Prostate gland (tissue), 2 donors: ENCODE measurements around the gene ANKS6. TPM values are rescaled to one million over a fixed set of nuclear protein-coding genes. Genes with fewer than 3 reads are reported as not detected.

ENCODE experiments used
- DNase-seq: peaks from one replicate; pipeline ENCODE4 v3.0.0-alpha.2; 2019; ENCODE audit warnings: low spot score
- H3K27ac ChIP-seq, 2 donors: fragments of 200-600 bp; sonication (generic); 2 replicates each; pipeline ENCODE4 v1.5.1; 2017 to 2019
- H3K27me3 ChIP-seq: fragments of 200-600 bp; sonication (generic); replicated peaks from 2 replicates; pipeline ENCODE4 v1.5.1; 2019; ENCODE audit not compliant: insufficient read depth
- H3K36me3 ChIP-seq, 2 donors: fragments of 200-600 bp; sonication (generic); 1 replicate in 1 of 2; 2 replicates in 1 of 2; pipeline versions ENCODE4 v1.5.1 to v1.8.1; 2017 to 2019
- H3K4me1 ChIP-seq: fragments of 200-600 bp; sonication (generic); replicated peaks from 2 replicates; pipeline ENCODE4 v1.5.1; 2019
- H3K4me3 ChIP-seq, 2 donors: fragments of 200-600 bp; sonication (generic); 2 replicates each; pipeline ENCODE4 v1.5.1; 2017 to 2019
- H3K9me3 ChIP-seq: fragments of 200-600 bp; sonication (generic); 2 replicates; pipeline ENCODE4 v1.5.1; 2017
- POLR2A ChIP-seq: fragments of 450-650 bp; IDR thresholded peaks from one replicate; pipeline ENCODE4 v1.6.1; 2016; ENCODE audit warnings: antibody characterized with exemption, mild to moderate bottlenecking
- POLR2AphosphoS5 ChIP-seq: sonication (generic); formaldehyde crosslinking; IDR thresholded peaks from one replicate; pipeline ENCODE4 v1.6.1; 2017; ENCODE audit warnings: antibody characterized with exemption
- WGBS: methylation state at CpG from one replicate; pipeline ENCODE4 v1.1.5; 2018; 5-methylcytosine and 5-hydroxymethylcytosine counted together
- intact Hi-C: fragments of 100-400 bp; cut with DNase I; formaldehyde crosslinking; loops from one replicate; pipeline ENCODE4 v1.14.2; 2022
- total RNA-seq, 2 donors: library from RNA; depleted of rRNA; stranded (reverse); fragments of >200 nt; gene quantifications; one replicate each; pipeline ENCODE4 v1.1.0, GENCODE V29; 2016
- TF ChIP-seq, protein P1 (sequence below), 4 experiments: fragments of 200-600 bp in 2 of 4; fragments of 450-650 bp in 2 of 4; sonication (generic) in 2 of 4; IDR thresholded peaks; 1 replicate in 3 of 4; 2 replicates in 1 of 4; pipeline ENCODE4 v1.5.1; 2016 to 2019; ENCODE audit warnings: antibody characterized with exemption in 4 of 4, mild to moderate bottlenecking in 2 of 4, moderate library complexity in 2 of 4

Gene ANKS6
- total RNA-seq, 2 donors from 2014 or later: 11.6 to 18.8 TPM

DNA sequence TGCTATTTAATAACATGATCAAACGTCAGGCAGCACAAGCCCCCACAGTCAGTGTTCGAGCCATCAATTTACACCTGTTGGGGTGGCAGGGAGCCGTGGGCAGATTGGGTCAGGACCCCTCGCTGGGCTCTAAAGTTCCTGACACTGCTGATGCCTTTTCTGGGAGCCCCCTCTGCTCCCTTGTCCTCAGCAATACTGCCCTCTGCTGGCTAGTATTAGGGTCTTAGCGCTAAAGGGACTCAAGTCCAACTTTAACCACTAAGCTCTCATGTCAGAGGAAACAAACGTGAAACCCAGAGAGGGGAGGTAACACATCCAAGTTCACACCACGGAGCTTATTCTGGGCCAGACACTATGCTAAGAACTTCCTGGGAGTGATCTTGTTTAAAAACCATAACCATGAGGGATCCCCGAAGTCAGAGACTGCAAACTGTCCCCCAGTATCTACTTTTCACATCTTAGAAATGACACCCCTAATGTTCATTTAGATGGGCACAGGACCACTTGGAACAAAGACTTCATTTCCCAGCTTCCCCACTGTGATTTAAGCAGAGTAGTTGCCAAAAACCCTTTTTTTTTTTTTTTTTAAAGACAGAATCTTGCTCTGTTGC, 20.4 kb downstream of the ANKS6 start:
- Histone ChIP-seq H3K27me3 (no peaks in the 10 kb centered on the region), H3K36me3 (no peaks in the 10 kb centered on the region), H3K4me3 (no peak overlapping the region), H3K27ac (no peak overlapping the region), H3K4me1 (no peaks in the 10 kb centered on the region), H3K9me3 (no peaks in the 10 kb centered on the region)
- intact Hi-C loops: loop anchor here (2.0 kb wide), 1 partner anchor 461 kb away; no protein-coding TSS in a partner anchor
- TF ChIP-seq, protein P1, sequence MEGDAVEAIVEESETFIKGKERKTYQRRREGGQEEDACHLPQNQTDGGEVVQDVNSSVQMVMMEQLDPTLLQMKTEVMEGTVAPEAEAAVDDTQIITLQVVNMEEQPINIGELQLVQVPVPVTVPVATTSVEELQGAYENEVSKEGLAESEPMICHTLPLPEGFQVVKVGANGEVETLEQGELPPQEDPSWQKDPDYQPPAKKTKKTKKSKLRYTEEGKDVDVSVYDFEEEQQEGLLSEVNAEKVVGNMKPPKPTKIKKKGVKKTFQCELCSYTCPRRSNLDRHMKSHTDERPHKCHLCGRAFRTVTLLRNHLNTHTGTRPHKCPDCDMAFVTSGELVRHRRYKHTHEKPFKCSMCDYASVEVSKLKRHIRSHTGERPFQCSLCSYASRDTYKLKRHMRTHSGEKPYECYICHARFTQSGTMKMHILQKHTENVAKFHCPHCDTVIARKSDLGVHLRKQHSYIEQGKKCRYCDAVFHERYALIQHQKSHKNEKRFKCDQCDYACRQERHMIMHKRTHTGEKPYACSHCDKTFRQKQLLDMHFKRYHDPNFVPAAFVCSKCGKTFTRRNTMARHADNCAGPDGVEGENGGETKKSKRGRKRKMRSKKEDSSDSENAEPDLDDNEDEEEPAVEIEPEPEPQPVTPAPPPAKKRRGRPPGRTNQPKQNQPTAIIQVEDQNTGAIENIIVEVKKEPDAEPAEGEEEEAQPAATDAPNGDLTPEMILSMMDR (IDR thresholded peaks at IDR 0.05): peak; percentile 37 to 61 (median 40)
- TF ChIP-seq POLR2A (no peak), POLR2AphosphoS5 (no peak)
- no peak for DNase-seq
- 39% methylated on average over 8 of the region's 8 CpGs for WGBS

DNA sequence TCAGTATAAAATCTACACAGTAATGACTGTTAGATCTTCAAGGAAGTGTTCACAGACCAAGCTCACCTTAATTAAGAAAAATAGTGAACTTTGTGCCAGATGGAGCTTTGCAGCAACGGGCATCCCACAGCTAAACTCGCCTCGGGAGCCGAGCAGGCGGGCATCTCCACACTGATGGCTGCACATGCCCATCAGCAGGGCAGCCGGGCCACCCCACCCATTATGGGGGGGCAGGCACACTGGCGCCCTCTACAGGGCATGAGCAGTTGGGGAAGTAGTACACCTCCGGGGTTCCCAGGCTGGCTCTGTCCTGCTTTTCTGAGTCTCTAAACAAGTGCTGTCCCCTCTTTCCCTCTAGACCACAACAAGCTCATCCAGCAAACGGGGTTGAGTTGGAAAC, 21.6 kb downstream of the ANKS6 start:
- no peaks in the 10 kb centered on the region for H3K4me1 ChIP-seq
- TF ChIP-seq POLR2A (no peak), POLR2AphosphoS5 (no peak)
- TF ChIP-seq, protein P1 (IDR thresholded peaks at IDR 0.05): no peak
- no peaks in the 10 kb centered on the region for H3K27me3 ChIP-seq
- DNase-seq: no peak
- WGBS: 91% methylated on average over 9 of the region's 9 CpGs
- no peak overlapping the region for H3K4me3 ChIP-seq
- no peak overlapping the region for H3K27ac ChIP-seq
- H3K9me3 ChIP-seq: no peaks in the 10 kb centered on the region
- no peaks in the 10 kb centered on the region for H3K36me3 ChIP-seq
- intact Hi-C loops: loop anchor here (2.0 kb wide), 1 partner anchor 460 kb away; no protein-coding TSS in a partner anchor

DNA sequence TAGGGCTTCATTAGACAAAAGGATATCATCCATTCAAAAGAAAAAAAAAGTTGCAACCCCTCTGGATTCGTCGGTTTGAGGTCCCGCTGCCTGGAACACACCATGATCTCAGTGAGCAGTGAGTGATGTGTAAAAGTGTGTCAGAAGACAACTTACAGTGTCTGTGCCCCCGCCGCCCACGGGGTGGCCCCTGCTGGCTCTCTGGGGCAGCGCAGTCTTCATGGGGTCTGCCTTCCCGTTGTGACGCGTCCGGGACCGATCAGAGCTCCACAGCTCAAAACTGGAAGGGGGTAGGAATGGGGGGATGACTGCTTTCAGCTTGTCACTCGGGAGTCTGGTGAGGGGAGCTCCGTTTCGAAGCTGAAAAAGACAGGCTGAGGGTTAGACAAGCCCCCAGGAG, 22.6 kb downstream of the ANKS6 start:
- no peak for DNase-seq
- H3K4me1 ChIP-seq: no peaks in the 10 kb centered on the region
- WGBS: 89% methylated on average over 15 of the region's 15 CpGs
- no peaks in the 10 kb centered on the region for H3K9me3 ChIP-seq
- H3K27ac ChIP-seq: no peak overlapping the region
- TF ChIP-seq POLR2AphosphoS5: no peak
- TF ChIP-seq, protein P1 (IDR thresholded peaks at IDR 0.05): no peak
- H3K36me3 ChIP-seq: no peaks in the 10 kb centered on the region
- no peaks in the 10 kb centered on the region for H3K27me3 ChIP-seq
- H3K4me3 ChIP-seq: no peak overlapping the region
- intact Hi-C loops: loop anchor here (2.0 kb wide), 1 partner anchor 459 kb away; no protein-coding TSS in a partner anchor

DNA sequence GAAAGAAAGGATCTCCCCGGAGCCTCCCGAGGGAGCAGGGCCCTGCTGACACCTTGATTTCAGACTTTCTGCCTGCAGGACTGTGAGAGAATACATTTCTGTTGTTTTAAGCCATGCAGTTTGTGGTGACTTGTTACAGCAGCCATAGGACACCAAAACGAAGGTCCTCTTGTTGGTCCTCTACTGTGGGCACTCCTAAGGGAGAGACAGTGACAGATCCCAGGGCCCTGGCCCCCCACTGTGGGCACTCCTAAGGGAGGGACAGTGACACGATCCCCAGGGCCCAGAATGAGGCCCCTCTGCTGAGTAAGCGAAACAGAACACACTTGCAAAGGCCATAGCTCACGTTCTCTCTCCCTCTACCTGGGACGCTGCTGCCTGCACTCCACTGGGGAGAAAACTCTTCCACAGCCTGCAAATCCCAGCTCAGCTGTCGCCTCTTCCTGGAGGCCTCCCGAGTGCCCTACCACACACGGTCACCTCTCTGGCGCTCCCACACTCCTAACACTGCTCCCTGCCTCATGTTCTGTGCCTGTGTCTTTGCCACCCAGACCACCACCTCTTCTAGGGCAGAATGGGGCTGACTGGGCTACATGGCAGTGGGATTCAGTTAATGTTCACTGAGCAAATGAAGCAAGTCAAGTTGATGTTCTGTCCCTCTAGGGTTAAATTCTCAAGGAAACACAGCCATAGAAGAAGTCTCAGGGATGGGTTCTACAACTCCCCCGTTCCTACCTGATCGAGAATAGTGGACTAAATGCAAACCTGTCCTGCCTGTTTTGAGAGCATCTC, 23.8 kb downstream of the ANKS6 start:
- 90% methylated on average over 13 of the region's 13 CpGs for WGBS
- TF ChIP-seq, protein P1 (IDR thresholded peaks at IDR 0.05): no peak
- TF ChIP-seq POLR2A (no peak), POLR2AphosphoS5 (no peak)
- Histone ChIP-seq H3K9me3 (no peaks in the 10 kb centered on the region), H3K36me3 (no peaks in the 10 kb centered on the region), H3K27ac (no peak overlapping the region), H3K4me3 (no peak overlapping the region), H3K27me3 (no peaks in the 10 kb centered on the region), H3K4me1 (no peaks in the 10 kb centered on the region)
- intact Hi-C loops: no loop called here
- no peak for DNase-seq
